Sigmoid colon (tissue), 7 donors: Measurements from ENCODE around the gene ZNF19. TPM values are rescaled to one million over a fixed set of nuclear protein-coding genes. Genes with fewer than 3 reads are reported as not detected.

Experiments used
- DNase-seq: peaks from one replicate; pipeline ENCODE4 v3.0.0-alpha.2; 2019
- H3K27ac ChIP-seq, 4 donors: fragments of 200-600 bp; sonication (generic); one replicate each; pipeline ENCODE4 v1.5.1; 2016 to 2019; ENCODE audit warnings: mild to moderate bottlenecking in 1 of 4
- H3K27me3 ChIP-seq, 3 donors: fragments of 200-600 bp; sonication (generic); one replicate each; pipeline ENCODE4 v1.5.1; 2019; ENCODE audit warnings: mild to moderate bottlenecking in 1 of 3
- H3K36me3 ChIP-seq, 4 donors: fragments of 200-600 bp; sonication (generic); one replicate each; pipeline ENCODE4 v1.5.1; 2016 to 2019
- H3K4me1 ChIP-seq, 4 donors: fragments of 200-600 bp; sonication (generic); one replicate each; pipeline ENCODE4 v1.5.1; 2017 to 2019
- H3K4me3 ChIP-seq, 4 donors: fragments of 200-600 bp; sonication (generic); one replicate each; pipeline ENCODE4 v1.5.1; 2017 to 2019; ENCODE audit warnings: mild to moderate bottlenecking in 2 of 4, moderate library complexity in 1 of 4
- H3K9me3 ChIP-seq, 4 donors: fragments of 200-600 bp in 3 of 4; sonication (generic) in 3 of 4; one replicate each; pipeline versions ENCODE4 v1.5.1 to v1.6.1; 2013 to 2019
- CTCF ChIP-seq, 4 experiments: fragments of 450-650 bp in 3 of 4; fragments of 200-600 bp in 1 of 4; IDR thresholded peaks; one replicate each; pipeline ENCODE4 v1.5.1; 2016 to 2019; ENCODE audit warnings: antibody characterized with exemption in 4 of 4, mild to moderate bottlenecking in 3 of 4, moderate library complexity in 2 of 4
- EP300 ChIP-seq, 4 donors: sonication (generic); formaldehyde crosslinking; IDR thresholded peaks; one replicate each; pipeline ENCODE4 v1.6.1; 2017; ENCODE audit warnings: antibody characterized with exemption in 4 of 4
- POLR2A ChIP-seq, 2 donors: fragments of 450-650 bp; IDR thresholded peaks; one replicate each; pipeline ENCODE4 v1.6.1; 2016; ENCODE audit warnings: antibody characterized with exemption in 2 of 2, mild to moderate bottlenecking in 2 of 2, moderate library complexity in 2 of 2
- POLR2AphosphoS5 ChIP-seq, 4 donors: sonication (generic); formaldehyde crosslinking; IDR thresholded peaks; one replicate each; pipeline ENCODE4 v1.6.1; 2017; ENCODE audit warnings: antibody characterized with exemption in 4 of 4
- WGBS, 2 donors: extraction: QIAGEN DNeasy Blood & Tissue Kit; methylation state at CpG; one replicate each; pipeline ENCODE4 v1.1.7; 2013; 5-methylcytosine and 5-hydroxymethylcytosine counted together
- intact Hi-C: fragments of 100-400 bp; cut with DNase I; formaldehyde crosslinking; loops from one replicate; pipeline ENCODE4 v1.15.1; 2023
- polyA plus RNA-seq, 3 donors: library from polyadenylated mRNA; stranded (reverse); fragments of 200-250 nt; gene quantifications; one replicate each; pipeline ENCODE4 v1.2.3, GENCODE V29; 2013
- total RNA-seq, 4 donors: library from RNA; depleted of rRNA; stranded (reverse); fragments of >200 nt; gene quantifications; one replicate each; pipeline ENCODE4 v1.1.0, GENCODE V29; 2016
- donor health status: healthy with polysubstance abuse.
- donor health status: Bipolar disorder and iron deficiency.
- donor health status: healthy.

The ZNF19 gene
- total and polyA plus RNA-seq, 7 donors, result 2.3 to 7.4 (median 5.2) TPM

- WGBS, 2 donors, result 93 to 95% methylated on average over 1 of the region's 1 CpG
Measured at GRCh38 chr16:71528257-71528656, 39.1 kb upstream of the ZNF19 start.

DNA sequence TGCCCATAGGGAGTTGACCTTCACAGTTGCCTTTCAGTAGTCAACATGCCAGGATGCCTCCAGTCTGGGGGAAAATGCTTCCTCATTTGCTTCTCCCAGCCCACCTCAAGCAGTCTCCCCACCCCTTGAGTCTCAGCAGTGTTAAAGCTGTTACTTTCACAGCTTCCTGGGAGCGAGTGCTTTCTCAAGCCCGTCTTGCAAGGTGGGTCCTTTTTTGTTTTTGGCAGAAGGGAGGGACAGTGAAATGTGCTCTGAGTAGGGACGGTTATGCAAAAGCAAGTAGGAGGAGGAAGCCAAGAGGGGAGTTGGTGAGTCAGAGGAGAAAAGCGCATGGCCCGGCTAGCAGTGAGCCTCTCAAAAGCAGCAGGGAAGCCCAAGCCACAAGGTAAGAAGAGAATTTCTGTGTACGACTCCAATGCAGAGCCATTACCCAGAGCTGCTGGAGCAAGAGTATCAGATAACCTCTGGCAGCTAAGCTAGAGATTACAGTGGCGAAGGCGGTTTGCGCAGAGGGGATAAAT is 37.0 kb upstream of the ZNF19 start, which contains the start of gene CHST4:
CHST4 (plus strand) TSS at position 316 of the 521 bp plus-strand sequence. CDS start 10,252 bp downstream, outside the sequence.
- Histone ChIP-seq H3K4me3 (no peak within 1 kb of the TSS), H3K4me1 (peaks cover 0 to 7% (median 0%) of the 10 kb centered on the region in 4 donors), H3K27me3 (no peaks in the 10 kb centered on the region), H3K9me3 (no peaks in the 10 kb centered on the region), H3K27ac (peak within 1 kb of the TSS in 1 of 4 donors; percentile 40), H3K36me3 (no peaks in the 10 kb centered on the region)
- WGBS, 2 donors, result 32 to 76% methylated on average over 9 of the region's 9 CpGs
- TF ChIP-seq POLR2A (IDR thresholded peaks at IDR 0.05), result no peak
- TF ChIP-seq CTCF (IDR thresholded peaks at IDR 0.05), result no peak
- TF ChIP-seq POLR2AphosphoS5 (IDR thresholded peaks at IDR 0.05), result no peak
- TF ChIP-seq EP300 (IDR thresholded peaks at IDR 0.05), result no peak
- DNase-seq, result no peak
- intact Hi-C loops, result no loop called here

More at GRCh38 chr16:71528257-71528656, 39.1 kb upstream of the ZNF19 start:
- Histone ChIP-seq H3K27me3 (no peaks in the 10 kb centered on the region), H3K27ac (no peak overlapping the region), H3K4me3 (no peak overlapping the region), H3K9me3 (no peaks in the 10 kb centered on the region), H3K36me3 (no peaks in the 10 kb centered on the region), H3K4me1 (peaks cover 0 to 7% (median 0%) of the 10 kb centered on the region in 4 donors)
- TF ChIP-seq POLR2A (IDR thresholded peaks at IDR 0.05) (no peak), EP300 (IDR thresholded peaks at IDR 0.05) (no peak), POLR2AphosphoS5 (IDR thresholded peaks at IDR 0.05) (no peak), CTCF (IDR thresholded peaks at IDR 0.05) (no peak)
- DNase-seq, result no peak
- intact Hi-C loops, result no loop called here

- DNase-seq, result no peak
- H3K9me3 ChIP-seq, result no peaks in the 10 kb centered on the region
- WGBS, 2 donors, result 70 to 81% methylated on average over 16 of the region's 16 CpGs
- no peaks in the 10 kb centered on the region for H3K27me3 ChIP-seq
- TF ChIP-seq POLR2AphosphoS5 (IDR thresholded peaks at IDR 0.05) (no peak), EP300 (IDR thresholded peaks at IDR 0.05) (no peak), CTCF (IDR thresholded peaks at IDR 0.05) (no peak), POLR2A (IDR thresholded peaks at IDR 0.05) (no peak)
- intact Hi-C loops, result no loop called here
- H3K36me3 ChIP-seq, result no peaks in the 10 kb centered on the region
- no peak overlapping the region for H3K4me3 ChIP-seq
- peak overlapping the region in 1 of 4 donors; percentile 32 for H3K27ac ChIP-seq
- H3K4me1 ChIP-seq, result peaks cover 0 to 7% (median 0%) of the 10 kb centered on the region in 4 donors
Measured at GRCh38 chr16:71524566-71525553, 35.7 kb upstream of the ZNF19 start.

DNA sequence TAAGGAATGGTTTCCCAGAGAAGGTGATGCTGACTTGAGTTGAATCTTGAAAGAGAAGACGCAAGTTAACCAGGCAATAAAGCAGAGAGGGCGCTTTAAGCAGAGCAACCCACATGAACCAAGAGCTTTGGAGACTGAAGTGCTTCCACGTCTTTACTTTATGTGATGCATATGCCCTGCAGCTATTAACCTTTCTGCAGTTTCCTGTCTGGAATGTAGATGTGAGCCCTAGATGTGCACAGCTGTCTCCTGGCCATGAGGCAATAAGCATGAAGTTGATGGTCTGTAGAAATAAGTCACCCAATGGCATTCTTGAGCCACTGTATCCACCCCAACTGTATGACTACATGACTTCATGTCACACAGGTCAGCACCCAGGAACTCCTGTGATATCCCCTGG is 31.4 kb upstream of the ZNF19 start:
- no peaks in the 10 kb centered on the region for H3K27me3 ChIP-seq
- no peak overlapping the region for H3K27ac ChIP-seq
- intact Hi-C loops, result no loop called here
- no peaks in the 10 kb centered on the region for H3K4me1 ChIP-seq
- H3K9me3 ChIP-seq, result no peaks in the 10 kb centered on the region
- H3K4me3 ChIP-seq, result no peak overlapping the region
- H3K36me3 ChIP-seq, result no peaks in the 10 kb centered on the region
- no peak for TF ChIP-seq POLR2AphosphoS5 (IDR thresholded peaks at IDR 0.05)
- no peak for TF ChIP-seq POLR2A (IDR thresholded peaks at IDR 0.05)
- TF ChIP-seq EP300 (IDR thresholded peaks at IDR 0.05), result no peak
- no peak for TF ChIP-seq CTCF (IDR thresholded peaks at IDR 0.05)
- DNase-seq, result no peak
- 81 to 82% methylated on average over 3 of the region's 3 CpGs for WGBS, 2 donors
